ENCODE results near the gene GLIPR1L2.

Gene GLIPR1L2

GRCh38 chr12:75477137-75477536, 86.2 kb downstream of the GLIPR1L2 start:
- peak; percentile 24 for ATAC-seq
- no peak for DNase-seq

- DNase-seq (no peak), ATAC-seq (peak; percentile 57)
These were observed 87.4 kb downstream of the GLIPR1L2 start for GRCh38 chr12:75478116-75478794.

DNA sequence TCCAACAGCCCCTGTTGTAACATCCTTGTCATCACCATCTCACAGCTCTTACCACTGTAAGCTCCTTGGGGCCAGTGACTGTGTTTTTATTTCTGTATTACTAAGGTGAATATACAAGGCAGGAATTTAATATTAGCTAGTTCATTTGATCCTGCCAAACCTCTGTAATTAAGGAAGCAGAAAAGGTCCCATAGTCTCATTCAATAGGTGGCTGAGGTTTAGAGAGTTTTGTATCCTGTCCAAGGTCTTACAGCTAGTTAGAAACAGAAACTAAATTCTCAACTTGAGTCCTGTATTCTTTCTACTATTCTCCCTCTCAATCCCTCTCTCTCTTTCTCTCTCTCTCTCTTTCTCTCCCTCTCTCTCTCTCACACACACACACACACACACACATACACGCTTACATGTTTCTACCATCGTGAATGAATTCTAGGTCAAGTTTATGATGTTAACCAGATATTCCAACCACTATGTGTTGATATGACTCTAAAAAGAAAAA, 89.1 kb downstream of the GLIPR1L2 start:
- peak; percentile 10 for ATAC-seq
- no peak for DNase-seq

DNA sequence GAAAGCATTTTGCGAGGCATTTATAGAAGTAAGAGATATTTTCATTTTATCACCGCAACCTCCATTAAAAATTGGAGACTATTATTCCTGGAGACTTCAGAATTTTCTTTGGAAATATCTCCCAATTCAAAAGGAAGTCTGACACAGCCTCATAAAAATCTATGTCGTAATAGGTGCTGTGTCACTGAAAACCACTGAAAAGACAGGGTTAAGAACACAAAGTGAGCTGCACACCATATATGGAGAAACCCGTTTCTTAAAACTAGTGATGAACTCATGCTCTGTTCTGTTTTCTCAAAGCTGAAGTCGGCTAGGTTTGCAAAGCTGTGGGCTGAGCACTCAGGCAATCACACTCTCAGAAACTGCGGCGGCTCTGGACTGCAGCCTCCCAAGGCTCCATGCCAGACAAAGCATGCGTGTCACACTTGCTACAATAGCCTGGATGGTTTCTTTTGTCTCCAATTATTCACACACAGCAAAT, 89.6 kb downstream of the GLIPR1L2 start, which contains the start of gene GLIPR1:
GLIPR1 (plus strand) TSS at position 287 of the 481 bp plus-strand sequence; CDS start at position 413, 126 bp downstream.
- peak; percentile 73 for DNase-seq

DNA sequence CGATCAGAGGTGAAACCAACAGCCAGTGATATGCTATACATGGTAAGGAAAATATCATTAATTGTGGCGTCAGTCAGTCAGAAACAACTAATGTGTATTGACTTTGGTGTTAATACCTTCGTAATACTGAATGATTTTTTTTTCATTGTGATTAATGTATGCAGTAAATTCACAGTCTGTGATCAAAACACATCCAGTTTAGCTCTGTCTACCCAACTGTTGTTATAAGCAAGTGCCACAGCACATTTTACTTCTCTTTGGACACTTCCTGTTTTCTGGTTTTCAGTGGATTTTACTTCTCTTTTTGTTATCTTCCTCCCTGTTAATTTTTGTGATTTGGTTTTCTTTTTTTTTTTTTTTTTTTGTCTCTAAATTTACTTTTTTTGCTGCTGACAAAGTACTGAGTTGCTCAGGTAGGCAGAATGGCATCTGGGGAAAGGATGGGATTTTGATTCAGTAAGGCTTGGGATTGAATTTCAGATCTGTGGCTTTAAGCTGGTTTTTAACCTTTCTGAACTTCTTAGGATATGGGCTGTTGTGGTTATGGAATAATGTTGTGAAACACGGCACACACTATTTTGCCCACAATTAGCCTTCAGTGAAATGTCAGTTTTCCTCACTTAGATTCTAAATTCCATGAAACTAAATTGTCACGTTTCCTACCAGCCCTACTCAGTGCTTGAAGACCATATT, 90.3 kb downstream of the GLIPR1L2 start:
- ATAC-seq, result peak; percentile 7
- no peak for DNase-seq

More for the DNA sequence above, 89.6 kb downstream of the GLIPR1L2 start, which contains the start of gene GLIPR1:
- ATAC-seq, result peak; percentile 83

GRCh38 chr12:75481774-75482173, 90.9 kb downstream of the GLIPR1L2 start:
- ATAC-seq (no peak), DNase-seq (no peak)
